NCI-H128 (cell line): ENCODE results near the gene WNT7B.

Source experiments
- DNase-seq: peaks from one replicate; lab custom pipeline; 2025; ENCODE audit not compliant: unreplicated experiment; lab: John Stamatoyannopoulos, UW

Gene WNT7B

GRCh38 chr22:45933506-45934167 lies 43.3 kb downstream of the WNT7B start:
- no peak for DNase-seq

GRCh38 chr22:45932071-45932470 lies 44.9 kb downstream of the WNT7B start:
- no peak for DNase-seq

GRCh38 chr22:45931042-45931441 lies 45.9 kb downstream of the WNT7B start:
- no peak for DNase-seq

GRCh38 chr22:45930324-45930723 lies 46.6 kb downstream of the WNT7B start:
- DNase-seq: no peak

DNA sequence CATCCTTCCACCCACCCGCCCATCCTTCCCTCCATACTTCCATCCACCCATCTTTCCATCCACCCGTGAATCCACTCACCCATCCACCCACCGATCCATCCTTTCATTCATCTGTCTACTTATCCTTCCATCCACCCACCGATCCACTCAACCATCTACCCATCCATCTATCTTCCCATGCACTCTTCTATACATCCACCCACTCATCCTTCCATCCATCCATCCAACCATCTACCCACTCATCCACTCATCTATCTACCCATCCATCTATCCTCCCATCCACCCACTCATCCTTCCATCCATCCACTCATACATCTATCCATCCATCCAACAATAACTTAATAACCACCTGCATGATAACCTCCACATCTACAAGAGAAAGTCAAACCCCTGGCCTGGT lies 47.3 kb downstream of the WNT7B start:
- no peak for DNase-seq

GRCh38 chr22:45928726-45929368 lies 48.1 kb downstream of the WNT7B start:
- no peak for DNase-seq

- DNase-seq: no peak
These were observed 49.9 kb downstream of the WNT7B start for GRCh38 chr22:45927059-45927458.

DNA sequence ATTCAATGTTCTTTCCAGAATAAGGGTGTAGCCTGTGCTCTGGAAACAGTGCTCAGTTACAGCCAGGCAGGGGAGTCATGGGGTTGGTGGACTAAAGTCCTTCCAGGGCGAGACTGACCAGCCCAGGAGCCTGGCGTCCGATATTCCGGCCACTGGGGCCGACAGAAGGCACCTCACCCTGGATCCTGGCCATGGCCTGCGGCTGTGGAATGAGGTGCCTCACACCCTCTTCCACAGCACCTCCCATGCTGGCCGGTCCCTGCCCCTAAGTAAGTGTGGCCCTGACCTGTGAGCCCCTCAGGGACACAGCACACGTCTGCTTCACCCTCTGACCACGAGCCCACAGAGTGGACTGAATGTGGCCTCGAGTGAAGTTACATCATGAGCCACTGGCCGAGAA lies 50.5 kb downstream of the WNT7B start:
- no peak for DNase-seq

GRCh38 chr22:45925811-45926351 lies 51.1 kb downstream of the WNT7B start:
- no peak for DNase-seq

DNA sequence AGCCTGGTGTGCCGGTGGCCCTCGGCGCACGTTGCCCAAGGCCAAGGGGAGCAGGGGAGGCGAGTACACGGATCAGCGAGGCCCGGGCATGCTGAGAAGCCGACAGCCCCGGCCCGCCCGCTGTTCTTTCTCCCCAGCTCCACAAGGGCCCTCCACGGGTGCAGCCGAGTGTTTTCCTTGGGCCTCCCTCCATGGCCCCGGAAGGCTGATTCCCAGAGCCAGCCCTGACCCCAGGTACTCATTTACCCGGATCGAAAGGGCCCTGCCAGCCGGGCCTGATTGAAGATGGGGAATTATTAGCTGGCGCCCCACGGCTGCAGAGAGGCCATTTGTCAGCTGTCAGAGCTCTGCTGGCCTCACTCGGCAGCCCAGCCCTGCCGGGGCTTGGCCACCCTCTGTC lies 53.1 kb downstream of the WNT7B start:
- no peak for DNase-seq

DNA sequence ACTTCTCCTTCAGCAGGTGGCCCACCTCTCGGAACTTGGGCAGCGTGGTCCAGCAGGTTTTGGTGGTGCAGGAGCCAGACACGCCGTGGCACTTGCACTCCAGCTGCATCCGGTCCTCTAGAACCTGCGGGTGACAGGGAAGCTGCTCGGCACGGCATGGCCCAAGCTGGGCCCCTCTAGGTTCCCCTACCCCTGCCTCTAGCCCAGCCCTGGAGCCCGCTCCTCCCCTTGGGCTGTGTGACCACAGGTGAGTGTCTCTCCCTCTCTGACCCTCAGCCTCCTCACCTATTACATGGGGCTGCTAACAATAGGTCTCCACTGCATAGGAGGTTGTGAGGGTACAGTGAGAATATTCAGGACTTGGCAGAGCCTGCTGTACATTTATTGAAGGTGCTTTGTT lies 53.8 kb downstream of the WNT7B start:
- DNase-seq: no peak

- no peak for DNase-seq
These were observed 54.3 kb downstream of the WNT7B start for GRCh38 chr22:45922661-45923060.

GRCh38 chr22:45922256-45922655 lies 54.7 kb downstream of the WNT7B start:
- no peak for DNase-seq

GRCh38 chr22:45919504-45920286 lies 57.3 kb downstream of the WNT7B start:
- no peak for DNase-seq

DNA sequence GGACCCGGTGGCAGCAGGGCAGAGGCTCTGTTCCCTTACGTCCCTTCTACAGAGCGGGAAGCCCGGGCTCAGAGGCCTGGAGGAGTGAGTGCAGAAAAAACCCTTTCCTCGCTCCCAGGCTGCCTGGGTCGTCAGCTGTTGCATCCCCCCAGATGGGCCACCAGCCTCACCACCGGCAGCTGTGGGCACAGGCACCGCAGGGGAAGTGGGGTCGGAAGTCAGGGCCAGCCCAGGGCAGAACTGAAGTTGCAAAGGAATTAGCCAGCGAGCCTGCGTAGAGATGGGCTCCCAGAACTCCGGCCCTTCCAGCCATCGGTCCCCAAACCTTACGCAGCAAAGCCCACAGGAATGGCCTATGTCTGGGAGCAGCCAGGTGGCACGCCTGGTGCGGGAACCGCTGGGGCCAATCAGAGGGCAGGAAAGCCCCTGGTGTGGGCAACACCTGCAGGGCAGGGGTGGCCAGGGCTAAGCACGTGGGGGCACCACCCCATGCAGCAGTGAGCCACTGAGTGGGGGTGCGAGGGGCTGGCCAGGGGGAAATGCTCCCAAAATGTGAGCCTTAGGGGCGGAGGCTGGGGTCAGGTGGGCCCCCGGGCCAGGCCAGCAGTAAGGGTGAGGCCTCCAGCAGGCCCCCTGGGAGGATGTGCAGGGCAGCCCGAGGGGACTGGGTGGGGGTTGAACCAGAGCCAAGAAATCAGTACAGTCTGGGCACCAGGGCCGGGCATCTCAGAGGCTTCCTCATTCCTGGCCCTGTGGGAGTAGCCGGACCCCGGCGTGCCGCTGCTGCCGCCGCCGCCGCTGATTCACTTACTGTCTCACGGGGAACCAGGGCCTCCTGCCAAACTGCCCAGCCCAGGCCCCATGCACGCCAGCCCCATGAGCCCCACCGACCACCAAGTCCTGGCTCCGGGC lies 58.2 kb downstream of the WNT7B start:
- DNase-seq: no peak

DNA sequence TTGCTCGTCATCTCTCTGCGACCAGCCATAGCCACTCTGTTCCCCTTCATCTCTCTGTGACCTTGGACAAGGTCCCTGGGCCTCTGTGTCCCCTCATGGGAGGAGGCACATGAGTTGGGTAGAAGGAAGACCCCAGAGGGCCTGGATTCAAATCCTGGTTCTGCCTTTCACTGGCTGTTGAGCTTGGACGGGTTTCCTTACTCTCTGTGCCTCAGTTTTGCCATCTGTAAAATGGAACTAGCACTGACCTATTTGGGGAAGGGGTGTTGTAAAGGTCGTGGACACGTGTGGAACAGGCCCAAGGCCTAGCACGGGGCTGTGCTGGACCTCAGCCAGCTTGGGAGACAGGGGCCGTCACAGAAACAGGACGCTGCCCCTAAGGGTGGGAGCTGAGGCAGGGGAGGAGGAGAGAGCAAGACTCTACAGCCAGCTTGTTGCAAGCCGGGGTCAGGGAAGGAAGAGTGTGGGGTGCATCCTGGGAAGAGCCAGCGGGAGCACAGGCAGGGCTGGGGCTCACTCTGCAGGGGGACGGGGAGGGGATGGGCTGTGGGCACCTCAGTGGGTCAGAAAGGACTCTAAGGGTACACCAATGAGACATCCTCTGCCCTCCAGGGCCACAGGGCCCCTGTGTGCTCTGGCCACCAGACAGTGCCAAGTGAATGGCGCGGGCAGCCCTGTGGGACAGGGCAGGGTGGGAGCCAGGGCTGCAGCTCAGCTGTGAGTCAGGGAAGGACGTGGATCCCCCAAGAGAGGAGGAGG lies 59.1 kb downstream of the WNT7B start:
- no peak for DNase-seq

- DNase-seq: peak; percentile 17
These were observed 59.8 kb downstream of the WNT7B start for GRCh38 chr22:45917146-45917545.

GRCh38 chr22:45916515-45916914 lies 60.4 kb downstream of the WNT7B start:
- DNase-seq: no peak

- DNase-seq: no peak
These were observed 61.1 kb downstream of the WNT7B start for GRCh38 chr22:45915841-45916240.

DNA sequence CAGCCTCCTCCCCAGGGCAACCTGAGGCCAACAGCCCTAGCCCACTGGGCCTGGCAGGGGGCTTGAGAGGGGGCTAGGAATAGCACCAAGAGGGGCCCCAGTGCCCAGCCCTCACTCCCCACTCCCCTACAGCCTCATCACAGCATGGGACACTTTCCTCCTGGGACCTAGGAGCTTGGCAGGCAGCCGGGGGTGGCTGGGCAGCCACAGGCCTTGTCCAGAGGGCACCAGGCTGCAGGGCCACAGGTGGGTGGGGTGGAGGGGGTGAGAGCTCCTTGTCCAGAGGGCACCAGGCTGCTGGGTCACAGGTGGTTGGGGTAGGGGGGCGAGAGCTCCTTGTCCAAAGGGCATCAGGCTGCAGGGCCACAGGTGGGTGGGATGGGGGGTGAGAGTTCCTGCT lies 61.8 kb downstream of the WNT7B start:
- no peak for DNase-seq
